Stimulated activated CD4-positive, alpha-beta T cell treated with anti-CD3 and anti-CD28 coated beads, Interleukin-1b, Interleukin-23, amount 100 ng/mL, for 4 hours (primary cell): ENCODE data around the gene MYEF2.

Experiments
- DNase-seq, 2 donors: peaks; one replicate each; pipeline ENCODE4 v3.0.0-alpha.2; 2020; ENCODE audit warnings: low read depth in 2 of 2

Gene MYEF2

GRCh38 chr15:48087844-48088243 is 90.3 kb downstream of the MYEF2 start:
- DNase-seq: no peak

- no peak for DNase-seq
Observed at GRCh38 chr15:48086576-48086975, 91.5 kb downstream of the MYEF2 start.

GRCh38 chr15:48086133-48086532 is 92.0 kb downstream of the MYEF2 start:
- no peak for DNase-seq

GRCh38 chr15:48085591-48085930 is 92.5 kb downstream of the MYEF2 start:
- DNase-seq: no peak

GRCh38 chr15:48084759-48085590 is 93.1 kb downstream of the MYEF2 start:
- DNase-seq: no peak
